Astrocyte of the hippocampus (primary cell): Measurements from ENCODE around the gene PLA1A.
"Not testable (repeated sequence)": the region's sequence is repeated elsewhere in the genome, so short reads cannot be mapped to it uniquely, and the experiment has no call there.

Experiments used
- DNase-seq: peaks from one replicate; pipeline ENCODE4 v3.0.0; 2011; ENCODE audit warnings: low read depth, low spot score

Gene PLA1A, protein sequence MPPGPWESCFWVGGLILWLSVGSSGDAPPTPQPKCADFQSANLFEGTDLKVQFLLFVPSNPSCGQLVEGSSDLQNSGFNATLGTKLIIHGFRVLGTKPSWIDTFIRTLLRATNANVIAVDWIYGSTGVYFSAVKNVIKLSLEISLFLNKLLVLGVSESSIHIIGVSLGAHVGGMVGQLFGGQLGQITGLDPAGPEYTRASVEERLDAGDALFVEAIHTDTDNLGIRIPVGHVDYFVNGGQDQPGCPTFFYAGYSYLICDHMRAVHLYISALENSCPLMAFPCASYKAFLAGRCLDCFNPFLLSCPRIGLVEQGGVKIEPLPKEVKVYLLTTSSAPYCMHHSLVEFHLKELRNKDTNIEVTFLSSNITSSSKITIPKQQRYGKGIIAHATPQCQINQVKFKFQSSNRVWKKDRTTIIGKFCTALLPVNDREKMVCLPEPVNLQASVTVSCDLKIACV

DNA sequence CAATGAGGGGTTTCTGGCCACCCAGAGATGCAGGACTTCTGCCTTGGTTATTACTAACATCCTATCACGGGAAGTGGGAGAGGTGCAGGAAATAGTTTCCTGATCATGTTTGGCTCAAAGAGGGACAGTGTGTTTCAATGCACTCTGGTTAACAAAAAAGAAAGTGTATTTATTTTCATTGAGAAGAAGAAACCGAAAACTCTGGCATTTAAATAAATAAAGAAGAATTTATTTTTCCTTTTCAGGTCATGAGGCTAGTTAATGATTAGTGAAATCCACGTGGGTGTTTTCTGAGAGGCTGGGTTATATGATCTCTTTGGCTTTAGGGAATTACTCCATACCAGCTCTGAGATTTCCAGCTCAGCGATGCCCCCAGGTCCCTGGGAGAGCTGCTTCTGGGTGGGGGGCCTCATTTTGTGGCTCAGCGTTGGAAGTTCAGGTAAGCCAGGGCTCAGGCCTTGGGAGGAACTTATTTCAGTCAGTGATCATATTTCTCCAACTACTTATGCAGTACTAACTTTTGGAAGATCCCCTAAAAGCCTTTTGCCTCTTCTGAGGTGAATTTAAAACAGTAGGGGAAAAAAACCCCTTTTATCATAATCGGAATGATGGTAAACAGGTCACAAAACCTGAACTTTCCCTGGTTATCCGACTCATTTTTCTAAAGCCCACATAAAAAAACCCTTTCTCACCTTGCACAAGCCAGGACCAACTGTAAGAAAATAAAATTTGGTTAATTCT, at the start of gene PLA1A:
Gene PLA1A, plus strand, starts transcription at position 338 of the 741 bp plus-strand sequence. Its CDS starts 29 bp downstream, at position 367.
- no peak for DNase-seq

DNA sequence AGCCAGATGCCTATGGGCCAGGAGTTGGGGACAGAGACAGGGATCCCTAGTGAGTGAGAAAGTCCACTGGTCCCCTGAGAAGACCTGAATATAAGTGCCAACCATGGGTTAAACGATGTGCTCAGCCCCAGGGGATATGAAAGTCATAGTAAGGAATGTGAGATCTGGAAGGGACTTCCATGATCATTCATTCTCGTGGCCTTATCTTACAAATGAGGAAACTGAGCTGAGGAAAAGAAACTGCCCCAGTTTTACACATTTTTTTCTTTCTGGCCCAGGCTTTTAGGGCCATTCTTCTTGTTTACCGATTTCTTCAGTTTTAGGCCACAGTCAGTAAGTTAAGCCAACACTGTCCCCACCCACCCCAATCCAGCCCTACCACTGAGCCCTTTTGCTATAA, 49.3 kb upstream of the PLA1A start:
- no peak for DNase-seq

DNA sequence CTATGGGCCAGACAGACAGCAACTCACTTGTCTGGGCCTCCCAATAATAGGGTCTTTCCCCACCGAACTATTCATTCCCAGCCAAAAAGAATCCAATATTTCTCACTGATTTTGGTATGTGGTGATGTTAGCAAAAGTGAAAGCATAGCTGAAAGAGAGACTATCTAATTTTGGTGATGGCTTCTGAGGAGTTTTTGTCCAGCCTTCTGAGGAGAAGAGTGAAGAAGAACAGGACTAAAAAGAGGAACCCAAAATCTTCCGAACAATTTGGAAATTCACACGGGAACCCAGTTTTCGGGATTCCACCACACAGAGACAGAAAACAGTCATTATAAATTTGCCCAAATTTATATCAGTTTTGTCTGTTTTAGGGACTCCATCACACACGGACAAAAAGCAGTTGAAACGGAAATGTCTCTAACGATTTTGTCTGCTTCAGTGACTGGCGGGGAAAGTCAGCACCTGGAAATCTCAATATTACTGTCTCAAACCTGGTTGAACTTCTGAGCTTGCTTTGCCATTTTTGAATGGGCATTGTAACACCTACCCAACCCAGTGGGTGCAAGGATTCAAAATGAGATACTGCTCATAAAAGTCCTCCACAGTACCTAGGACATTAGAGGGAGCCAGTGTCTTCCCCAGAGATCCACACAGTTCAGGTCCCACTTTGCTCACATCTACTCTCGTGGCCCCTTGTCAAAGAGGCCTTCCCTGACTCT, 47.3 kb upstream of the PLA1A start:
- no peak for DNase-seq

DNA sequence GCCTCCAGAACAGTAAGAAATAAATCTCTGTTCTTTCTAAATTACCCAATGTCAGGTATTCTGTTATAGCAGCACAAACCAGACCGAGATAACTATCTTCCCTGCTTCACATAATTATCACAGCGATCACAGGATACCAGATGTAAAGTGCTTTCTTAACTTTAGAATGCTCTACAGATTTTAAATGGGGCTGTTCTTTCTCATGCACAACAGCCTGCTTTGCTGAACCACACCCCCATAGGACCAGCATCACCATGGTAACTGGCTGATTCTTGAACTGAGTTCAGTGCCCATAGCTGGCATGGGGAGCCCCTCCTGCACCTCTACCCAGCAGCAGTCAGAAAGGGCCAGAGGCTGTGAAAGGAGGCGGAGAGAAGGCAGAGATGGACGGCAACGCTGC, 46.1 kb upstream of the PLA1A start:
- DNase-seq, result no peak

DNA sequence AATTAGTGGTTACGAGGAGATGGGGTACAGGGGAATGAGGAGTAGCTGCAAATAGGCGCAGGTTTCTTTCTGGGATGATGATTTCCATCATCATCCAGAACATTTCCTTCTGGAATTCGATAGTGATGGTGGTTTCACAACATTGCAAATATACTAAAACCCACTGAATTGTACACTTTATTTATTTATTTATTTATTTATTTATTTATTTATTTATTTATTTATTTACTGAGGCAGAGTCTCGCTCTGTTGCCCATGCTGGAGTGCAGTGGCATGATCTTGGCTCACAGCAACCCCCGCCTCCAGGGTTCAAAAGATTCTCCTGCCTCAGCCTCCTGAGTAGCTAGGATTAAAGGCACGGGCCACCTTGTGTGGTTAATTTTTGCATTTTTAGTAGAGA, 44.8 kb upstream of the PLA1A start:
- not testable (repeated sequence) for DNase-seq

DNA sequence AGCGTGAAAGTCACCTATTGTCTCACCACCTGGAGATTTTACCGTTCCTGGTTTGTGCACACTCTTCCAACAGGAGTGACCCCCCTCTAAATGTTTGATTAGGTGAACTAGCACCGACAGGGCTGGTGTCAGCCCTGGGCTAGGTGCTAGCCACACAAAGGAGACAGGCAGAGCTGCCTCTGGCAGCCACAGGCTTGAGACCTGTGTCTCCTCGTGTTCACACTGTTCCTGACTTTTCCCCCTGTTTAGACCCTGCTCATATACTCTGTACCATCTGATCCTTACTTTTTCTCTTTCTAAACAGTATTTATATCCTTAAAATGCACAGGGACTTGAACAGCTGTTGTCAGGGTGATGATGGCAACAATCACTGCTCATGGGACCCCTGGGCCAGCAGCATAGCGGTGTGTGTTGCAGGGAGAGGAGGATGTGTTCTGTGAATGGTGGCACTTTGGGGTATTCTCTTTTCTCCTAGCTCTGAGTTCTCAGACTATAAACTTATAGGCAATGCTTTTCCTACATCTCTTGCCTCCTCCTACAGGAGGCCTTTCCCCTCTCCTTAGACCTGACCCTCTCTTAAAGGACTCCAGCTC, 43.8 kb upstream of the PLA1A start:
- no peak for DNase-seq

DNA sequence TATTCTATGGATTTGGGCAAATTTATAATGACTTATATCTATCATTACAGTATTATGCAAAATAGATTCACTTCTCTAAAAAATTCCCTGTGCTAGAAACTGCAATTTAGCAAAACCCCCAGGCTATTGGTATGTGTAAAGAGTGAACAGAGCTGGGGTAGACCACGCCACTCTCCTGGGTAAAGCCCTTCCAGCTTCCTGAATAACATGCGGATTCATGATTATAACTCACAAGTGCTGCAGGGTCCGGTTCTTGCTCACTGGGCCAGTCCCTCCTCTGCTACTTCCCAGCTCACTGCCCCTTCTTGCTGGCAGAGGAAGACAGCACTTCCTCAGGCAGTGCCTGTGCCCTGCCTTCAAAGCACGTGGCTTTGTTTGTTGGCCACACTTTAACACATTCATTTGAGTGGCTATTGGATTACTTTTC, 42.4 kb upstream of the PLA1A start:
- no peak for DNase-seq

DNA sequence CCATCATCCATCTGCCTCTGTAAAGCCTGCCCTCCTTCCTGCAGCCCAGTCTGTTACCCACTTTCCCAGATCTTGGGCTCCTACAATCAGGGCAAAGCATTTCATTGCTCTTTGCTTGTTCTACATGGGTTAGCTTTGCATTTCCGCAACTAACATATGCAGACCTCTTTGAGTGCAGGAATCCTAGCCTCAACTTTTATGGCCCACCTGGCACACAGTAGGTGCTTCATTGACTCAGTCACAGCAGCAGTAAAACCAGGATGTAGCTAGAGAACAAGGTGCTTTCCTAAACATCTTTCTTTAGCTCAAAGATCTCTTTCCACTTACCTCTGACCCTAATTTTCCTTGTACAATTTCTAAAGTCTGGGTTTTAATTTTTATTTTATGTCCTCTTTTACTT, 41.8 kb upstream of the PLA1A start:
- no peak for DNase-seq

DNA sequence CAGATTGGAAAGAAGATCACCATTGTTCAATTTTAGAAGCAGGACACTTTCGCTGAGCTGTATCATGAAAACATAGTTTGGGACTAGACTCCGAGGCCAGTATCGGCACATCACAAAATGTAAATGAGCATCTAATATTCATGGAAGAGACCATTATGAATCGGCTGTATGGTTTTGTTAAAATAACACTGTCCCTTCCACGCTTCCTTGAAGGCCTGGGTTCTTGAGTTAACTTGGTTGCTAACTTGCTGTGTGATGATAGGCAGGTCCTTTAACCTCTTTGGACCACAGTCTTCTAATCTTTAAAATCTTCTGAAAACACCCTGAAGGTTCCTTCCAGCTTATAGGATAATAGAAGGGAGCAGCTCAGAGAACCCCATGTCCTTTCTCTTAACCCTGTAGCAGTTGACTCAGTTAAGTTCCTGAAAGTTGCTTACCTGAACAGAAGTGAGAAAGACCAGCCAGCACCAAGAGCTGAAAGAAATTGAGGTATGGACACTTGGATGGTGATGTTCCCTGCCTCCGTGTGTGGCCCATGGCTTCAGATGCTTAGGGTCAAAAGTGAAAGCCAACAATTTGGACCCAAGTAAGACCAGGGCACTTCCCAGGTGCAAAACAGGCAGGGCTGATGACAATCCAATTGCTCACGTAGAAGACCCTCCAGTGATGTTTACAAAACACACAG, 40.4 kb upstream of the PLA1A start:
- DNase-seq, result no peak

DNA sequence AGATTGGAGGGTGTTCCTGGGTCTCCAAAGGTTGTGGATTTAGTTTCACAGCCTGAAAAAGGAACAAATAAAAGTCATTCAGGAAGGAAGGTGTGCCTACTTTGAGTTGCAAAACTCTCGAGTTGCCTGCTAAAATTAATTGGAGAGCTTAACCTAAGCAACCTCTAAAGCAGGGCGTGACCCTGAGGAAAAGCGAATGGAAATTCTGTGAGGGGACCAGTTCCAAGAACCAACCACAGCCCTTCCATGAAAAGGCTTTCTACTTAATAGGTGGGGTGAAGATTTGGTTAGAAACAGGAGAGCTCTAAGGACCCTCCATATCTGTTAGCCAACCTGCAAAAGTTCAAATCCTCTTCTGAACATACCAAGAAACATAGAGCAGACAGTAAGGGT, 39.8 kb upstream of the PLA1A start:
- DNase-seq, result no peak

DNA sequence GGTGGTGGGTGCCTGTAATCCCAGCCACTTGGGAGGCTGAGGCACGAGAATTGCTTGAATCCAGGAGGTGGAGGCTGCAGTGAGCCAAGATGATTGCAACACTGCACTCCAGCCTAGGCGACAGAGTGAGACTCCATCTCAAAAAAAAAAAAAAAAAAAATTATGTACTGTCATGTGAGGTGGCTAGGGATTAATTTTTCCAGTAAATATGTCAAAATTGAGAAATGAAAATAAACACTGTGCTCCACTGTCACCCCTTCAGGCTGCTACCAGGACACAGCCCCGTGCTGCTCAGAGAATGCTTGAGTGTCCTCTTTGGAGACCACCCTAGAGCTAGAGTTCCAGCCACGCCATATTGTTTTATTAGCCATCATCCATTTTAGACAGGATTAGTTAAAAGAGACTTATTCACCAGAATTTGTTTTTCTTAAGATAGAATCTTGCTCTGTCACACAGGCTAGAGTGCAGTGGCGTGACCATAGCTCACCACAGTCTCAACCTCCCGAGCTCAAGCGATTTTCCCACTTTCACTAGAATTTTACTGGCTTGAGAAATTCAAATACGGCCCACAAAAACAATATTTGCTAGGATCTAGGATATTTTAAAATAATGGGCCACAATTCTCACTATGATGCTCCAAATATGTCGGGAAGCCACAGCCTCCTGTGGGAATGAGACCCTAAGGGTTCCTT, 38.9 kb upstream of the PLA1A start:
- no peak for DNase-seq

DNA sequence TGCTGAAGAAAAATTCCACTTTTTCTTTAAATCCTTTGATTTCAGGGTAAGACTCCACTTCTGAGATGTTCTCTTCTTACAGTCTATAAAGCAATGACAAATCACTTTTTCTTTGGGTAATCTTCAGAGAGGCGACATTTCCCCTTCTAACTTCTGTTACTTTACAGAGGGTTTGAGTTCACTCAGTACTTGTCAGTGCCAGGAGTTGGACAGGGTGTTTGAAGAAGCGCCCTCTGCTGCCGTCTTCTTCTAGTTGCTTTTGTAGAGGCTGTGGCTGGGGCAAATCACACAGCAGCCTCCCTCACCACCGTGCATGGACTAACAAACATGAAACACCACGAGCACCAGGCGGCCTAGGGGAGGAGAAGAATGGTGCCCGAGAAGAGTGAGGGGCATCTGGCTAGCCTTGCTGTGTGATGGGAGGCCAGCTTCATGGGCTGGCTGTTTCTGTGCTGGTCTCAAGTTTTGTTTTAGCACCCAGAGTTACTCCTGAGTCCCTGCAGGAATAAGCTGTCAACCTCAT, 38.2 kb upstream of the PLA1A start, which contains the start of gene CD80:
Gene CD80, minus strand, starts transcription at position 174 of the 523 bp plus-strand sequence. CDS start 1,886 bp downstream, outside the sequence.
- peak; percentile 21 for DNase-seq

DNA sequence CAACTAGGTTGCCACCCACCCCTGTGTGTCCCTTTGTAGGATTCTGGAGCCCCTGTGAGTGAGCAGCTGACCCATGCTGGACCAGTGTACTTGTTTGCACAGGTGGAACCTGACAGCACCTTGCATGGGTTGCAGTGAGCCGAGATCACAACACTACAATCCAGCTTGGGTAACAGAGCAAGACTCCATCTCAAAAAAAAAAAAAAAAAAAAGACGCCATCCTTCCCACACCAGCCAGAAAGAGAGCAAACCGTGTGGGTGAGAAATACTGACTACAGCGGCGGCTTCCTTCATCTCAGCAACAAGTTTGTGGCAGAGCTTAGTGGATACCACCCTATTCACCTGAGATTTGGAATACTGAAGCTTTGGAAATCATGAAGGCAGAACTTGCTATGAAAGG, 37.5 kb upstream of the PLA1A start:
- no peak for DNase-seq

DNA sequence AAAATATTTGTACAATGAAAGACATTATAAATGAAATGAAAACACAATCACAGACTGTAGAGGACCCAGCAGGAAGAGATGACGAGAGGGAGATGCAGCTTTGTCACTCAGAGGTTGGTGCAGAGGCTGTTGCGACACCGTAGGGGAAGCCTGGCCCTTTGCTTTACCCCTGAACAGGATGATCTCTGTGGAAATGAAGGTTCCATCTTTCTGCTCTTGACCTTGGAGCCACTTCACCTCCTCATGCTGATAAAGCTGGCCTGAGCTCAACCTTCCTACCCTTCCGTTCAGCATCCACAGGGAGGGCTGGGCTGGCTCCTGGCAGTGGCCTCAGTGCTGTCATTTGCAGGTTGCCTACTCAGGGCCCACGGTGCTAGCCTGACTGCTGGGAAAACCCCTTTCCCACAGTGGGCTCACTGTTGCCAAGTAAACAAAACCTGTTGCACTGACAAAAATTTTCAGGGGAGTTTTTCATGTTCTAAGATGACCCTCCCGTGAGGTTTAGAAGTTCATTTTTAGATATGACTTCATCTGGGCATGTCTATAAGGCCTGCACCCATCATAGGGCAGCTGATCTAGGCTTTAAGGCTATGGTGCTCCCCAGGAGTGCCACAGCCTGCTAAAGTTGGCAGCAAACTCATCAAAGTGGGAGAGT, 35.3 kb upstream of the PLA1A start:
- peak; percentile 9 for DNase-seq

DNA sequence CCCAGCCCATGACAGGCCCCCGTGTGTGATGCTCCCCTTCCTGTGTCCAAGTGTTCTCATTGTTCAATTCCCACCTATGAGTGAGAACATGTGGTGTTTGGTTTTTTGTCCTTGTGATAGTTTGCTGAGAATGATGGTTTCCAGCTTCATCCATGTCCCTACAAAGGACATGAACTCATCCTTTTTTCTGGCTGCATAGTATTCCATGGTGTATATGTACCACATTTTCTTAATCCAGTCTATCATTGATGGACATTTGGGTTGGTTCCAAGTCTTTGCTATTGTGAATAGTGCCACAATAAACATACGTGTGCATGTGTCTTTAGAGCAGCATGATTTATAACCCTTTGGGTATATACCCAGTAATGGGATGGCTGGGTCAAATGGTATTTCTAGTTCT, 34.4 kb upstream of the PLA1A start:
- not testable (repeated sequence) for DNase-seq

DNA sequence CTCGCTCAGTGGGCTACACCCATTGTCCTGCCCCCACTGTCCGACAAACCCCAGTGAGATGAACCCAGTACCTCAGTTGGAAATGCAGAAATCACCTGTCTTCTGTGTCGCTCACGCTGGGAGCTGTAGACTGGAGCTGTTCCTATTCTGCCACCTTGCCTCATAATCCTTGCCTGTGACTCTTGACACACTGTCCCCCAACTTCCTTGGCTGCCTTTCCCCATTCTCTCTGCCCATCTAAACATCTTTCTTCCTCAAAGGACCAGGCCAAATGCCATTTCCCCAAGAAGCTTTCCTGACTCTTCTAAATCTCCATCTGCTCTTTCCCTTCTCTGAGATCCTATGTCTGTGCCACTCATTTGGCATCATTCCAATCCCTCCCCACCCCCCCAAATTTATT, 28.5 kb upstream of the PLA1A start:
- DNase-seq, result no peak

DNA sequence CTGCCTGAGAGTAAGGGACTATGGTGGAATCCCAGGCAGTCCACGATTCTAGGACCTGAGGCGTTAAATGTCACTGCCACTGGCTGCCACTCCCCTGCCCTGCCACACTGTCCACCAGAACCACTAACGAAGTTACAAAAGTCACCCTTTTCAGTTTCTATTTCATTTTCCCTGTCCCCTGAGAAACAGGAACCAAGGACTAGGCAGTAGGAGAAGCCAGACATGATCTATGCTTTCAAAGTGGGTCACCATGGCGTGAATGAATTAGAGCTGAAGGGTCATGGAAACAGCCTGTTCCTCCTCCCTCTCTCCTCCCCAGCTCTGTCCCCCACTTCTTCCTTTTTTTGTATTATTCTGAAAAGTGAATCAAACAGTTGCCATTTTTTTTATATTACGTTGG, 27.5 kb upstream of the PLA1A start:
- DNase-seq, result no peak

DNA sequence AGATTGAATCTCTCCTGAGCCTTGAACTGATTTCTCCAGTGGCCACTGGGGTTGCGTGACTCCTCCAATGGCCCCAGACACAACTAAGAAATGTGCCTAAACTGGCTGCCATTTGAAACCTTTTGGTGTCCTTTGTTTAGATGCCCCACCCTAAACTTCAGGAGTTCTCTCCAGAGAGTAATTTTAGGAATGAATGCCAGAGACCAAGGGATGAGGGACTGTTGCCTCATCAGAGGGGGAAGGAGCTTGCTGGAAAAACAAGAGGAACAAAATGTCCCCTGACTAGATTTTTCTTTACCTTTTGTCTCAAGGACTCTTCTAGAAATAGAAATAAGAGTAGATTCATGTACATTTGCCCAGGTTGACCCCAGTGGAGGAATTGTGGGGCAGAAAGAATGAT, 26.5 kb upstream of the PLA1A start:
- DNase-seq, result no peak

DNA sequence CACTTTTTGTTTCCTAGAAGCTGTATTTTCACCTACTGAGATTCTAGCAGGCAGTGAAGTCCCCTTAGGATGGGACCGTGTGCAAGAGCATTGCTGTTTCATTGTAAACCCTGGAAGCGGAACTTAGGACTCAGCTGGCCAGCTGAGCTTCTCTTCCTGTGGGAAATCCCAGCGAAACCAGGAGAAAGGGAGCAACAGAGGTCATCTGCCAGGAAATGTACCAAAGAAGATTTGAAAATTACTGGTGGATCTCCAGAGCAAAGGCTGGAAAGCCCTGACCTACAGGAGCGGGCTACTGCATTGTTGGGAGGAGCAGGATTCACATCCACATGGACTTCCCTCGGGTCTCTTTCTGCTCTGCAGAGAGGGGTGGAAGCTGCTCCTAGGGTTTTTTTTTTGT, 26.0 kb upstream of the PLA1A start:
- no peak for DNase-seq

DNA sequence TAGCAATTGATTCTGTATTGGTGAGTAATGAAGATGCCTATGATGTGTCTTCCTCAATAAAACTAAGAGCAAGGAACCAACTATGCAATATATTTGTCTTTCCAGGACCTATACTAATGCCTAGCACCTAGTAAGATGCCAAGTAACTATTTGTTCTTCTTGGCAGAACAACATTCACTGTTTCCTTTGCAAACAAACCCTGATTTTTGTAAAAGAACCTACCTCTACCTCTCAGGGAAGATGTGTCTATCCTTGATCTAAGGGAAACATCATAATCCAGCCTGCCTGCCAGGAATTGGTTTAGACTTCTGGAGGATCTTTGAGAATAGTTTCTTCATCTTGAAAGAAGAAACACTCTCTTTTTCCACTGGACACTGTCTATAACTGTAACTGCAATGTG, 22.2 kb upstream of the PLA1A start:
- DNase-seq, result no peak
